ENCODE data around the gene NR6A1.

The NR6A1 gene

DNA sequence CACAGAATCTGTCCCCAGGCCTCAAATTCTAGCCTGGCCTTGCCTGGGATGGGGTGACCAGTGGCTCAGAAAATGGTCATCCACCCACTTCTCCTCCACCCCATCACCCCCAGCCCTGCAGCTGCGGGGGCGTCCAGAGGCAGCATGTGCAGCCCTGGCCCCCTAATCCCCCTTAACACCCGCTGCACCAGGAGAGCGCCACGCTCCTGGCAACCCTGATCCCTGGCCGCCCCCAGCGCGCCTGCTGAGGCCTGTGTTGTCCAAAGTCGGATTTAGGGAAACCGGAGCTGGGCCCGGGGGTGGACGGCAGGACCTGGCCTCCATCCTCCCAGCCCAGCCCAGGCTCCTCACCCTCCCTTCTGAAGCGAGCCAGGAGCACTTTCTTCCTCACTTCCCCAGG lies 285.9 kb downstream of the NR6A1 start:
- H3K27ac ChIP-seq (replicated peaks), result no peak overlapping the region
- H3K4me3 ChIP-seq (replicated peaks; ENCODE audit: insufficient read depth, low read length), result no peak overlapping the region
- DNase-seq (ENCODE audit: low read depth in 1 of 2, low spot score in 1 of 2), result no peak
- TF ChIP-seq, protein P1, sequence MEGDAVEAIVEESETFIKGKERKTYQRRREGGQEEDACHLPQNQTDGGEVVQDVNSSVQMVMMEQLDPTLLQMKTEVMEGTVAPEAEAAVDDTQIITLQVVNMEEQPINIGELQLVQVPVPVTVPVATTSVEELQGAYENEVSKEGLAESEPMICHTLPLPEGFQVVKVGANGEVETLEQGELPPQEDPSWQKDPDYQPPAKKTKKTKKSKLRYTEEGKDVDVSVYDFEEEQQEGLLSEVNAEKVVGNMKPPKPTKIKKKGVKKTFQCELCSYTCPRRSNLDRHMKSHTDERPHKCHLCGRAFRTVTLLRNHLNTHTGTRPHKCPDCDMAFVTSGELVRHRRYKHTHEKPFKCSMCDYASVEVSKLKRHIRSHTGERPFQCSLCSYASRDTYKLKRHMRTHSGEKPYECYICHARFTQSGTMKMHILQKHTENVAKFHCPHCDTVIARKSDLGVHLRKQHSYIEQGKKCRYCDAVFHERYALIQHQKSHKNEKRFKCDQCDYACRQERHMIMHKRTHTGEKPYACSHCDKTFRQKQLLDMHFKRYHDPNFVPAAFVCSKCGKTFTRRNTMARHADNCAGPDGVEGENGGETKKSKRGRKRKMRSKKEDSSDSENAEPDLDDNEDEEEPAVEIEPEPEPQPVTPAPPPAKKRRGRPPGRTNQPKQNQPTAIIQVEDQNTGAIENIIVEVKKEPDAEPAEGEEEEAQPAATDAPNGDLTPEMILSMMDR (IDR thresholded peaks at IDR 0.05; ENCODE audit: insufficient read depth, low read length), result no peak
- TF ChIP-seq, protein P2, sequence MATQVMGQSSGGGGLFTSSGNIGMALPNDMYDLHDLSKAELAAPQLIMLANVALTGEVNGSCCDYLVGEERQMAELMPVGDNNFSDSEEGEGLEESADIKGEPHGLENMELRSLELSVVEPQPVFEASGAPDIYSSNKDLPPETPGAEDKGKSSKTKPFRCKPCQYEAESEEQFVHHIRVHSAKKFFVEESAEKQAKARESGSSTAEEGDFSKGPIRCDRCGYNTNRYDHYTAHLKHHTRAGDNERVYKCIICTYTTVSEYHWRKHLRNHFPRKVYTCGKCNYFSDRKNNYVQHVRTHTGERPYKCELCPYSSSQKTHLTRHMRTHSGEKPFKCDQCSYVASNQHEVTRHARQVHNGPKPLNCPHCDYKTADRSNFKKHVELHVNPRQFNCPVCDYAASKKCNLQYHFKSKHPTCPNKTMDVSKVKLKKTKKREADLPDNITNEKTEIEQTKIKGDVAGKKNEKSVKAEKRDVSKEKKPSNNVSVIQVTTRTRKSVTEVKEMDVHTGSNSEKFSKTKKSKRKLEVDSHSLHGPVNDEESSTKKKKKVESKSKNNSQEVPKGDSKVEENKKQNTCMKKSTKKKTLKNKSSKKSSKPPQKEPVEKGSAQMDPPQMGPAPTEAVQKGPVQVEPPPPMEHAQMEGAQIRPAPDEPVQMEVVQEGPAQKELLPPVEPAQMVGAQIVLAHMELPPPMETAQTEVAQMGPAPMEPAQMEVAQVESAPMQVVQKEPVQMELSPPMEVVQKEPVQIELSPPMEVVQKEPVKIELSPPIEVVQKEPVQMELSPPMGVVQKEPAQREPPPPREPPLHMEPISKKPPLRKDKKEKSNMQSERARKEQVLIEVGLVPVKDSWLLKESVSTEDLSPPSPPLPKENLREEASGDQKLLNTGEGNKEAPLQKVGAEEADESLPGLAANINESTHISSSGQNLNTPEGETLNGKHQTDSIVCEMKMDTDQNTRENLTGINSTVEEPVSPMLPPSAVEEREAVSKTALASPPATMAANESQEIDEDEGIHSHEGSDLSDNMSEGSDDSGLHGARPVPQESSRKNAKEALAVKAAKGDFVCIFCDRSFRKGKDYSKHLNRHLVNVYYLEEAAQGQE (IDR thresholded peaks at IDR 0.05; ENCODE audit: insufficient replicate concordance, low read depth), result no peak
- TF ChIP-seq POLR2AphosphoS5 (IDR thresholded peaks at IDR 0.05; ENCODE audit: low read depth), result no peak
- TF ChIP-seq GABPA (IDR thresholded peaks at IDR 0.05; ENCODE audit: low read depth), result no peak
- no peak for TF ChIP-seq SPI1 (IDR thresholded peaks at IDR 0.05; ENCODE audit: borderline replicate concordance, low read depth)
- no peaks in the 10 kb centered on the region for H3K27me3 ChIP-seq (ENCODE audit: insufficient read depth, poor library complexity, severe bottlenecking)

DNA sequence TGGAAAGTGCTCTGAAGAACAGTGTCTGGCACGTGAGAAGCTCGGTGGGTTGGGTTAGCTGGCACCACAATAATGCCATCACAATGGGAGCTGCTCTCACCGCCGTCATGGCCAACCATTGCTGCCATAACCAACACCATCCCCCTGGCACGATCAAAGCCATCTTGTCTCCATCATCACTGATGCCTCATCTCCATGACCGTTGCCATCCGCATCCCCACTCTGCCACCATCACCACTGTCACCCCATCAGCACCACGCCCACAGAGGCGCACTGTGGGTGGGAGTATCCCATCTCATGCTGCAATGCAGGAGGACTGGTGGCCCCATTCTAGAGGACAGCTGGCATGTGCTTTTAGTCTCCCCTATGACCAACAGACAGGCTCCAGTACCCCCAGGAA lies 287.6 kb downstream of the NR6A1 start:
- Histone ChIP-seq H3K27me3 (ENCODE audit: insufficient read depth, poor library complexity, severe bottlenecking) (no peaks in the 10 kb centered on the region), H3K27ac (replicated peaks) (no peak overlapping the region), H3K4me3 (replicated peaks; ENCODE audit: insufficient read depth, low read length) (no peak overlapping the region)
- DNase-seq (ENCODE audit: low read depth in 1 of 2, low spot score in 1 of 2), result no peak
- TF ChIP-seq, protein P2 (IDR thresholded peaks at IDR 0.05; ENCODE audit: insufficient replicate concordance, low read depth), result no peak
- TF ChIP-seq GABPA (IDR thresholded peaks at IDR 0.05; ENCODE audit: low read depth) (no peak), POLR2AphosphoS5 (IDR thresholded peaks at IDR 0.05; ENCODE audit: low read depth) (no peak), SPI1 (IDR thresholded peaks at IDR 0.05; ENCODE audit: borderline replicate concordance, low read depth) (no peak)
- TF ChIP-seq, protein P1 (IDR thresholded peaks at IDR 0.05; ENCODE audit: insufficient read depth, low read length), result no peak

DNA sequence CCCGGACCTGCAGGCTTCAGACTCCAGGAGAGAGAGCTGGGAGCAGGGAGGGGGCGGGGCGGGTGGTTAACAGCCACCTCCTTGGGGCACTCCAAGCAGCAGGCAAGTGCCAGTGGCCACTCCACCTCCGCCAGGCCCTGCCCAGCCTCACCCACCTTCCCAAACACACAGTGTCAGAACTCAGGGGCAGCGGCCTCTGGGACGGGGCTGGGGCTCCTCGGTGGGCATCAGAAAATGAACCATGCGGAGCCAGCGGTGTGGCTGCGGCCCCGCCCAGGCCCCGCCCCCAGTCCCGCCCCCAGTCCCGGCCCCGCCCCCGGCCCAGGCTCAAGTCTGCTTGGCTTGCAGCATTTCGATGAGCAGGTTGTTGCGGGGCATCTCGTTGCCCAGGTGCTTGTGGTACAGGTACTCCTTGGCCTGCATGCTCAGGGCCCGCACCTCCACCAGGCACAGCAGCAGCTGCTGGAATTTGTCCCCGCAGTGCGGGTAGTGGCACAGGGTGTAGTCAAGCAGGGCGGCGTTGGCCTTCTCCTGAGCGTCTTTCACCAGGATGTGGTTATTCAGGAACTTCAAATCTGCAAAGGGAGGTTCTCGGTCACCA lies 288.6 kb downstream of the NR6A1 start:
- Histone ChIP-seq H3K27me3 (ENCODE audit: insufficient read depth, poor library complexity, severe bottlenecking) (no peaks in the 10 kb centered on the region), H3K27ac (replicated peaks) (no peak overlapping the region), H3K4me3 (replicated peaks; ENCODE audit: insufficient read depth, low read length) (no peak overlapping the region)
- TF ChIP-seq GABPA (IDR thresholded peaks at IDR 0.05; ENCODE audit: low read depth) (no peak), SPI1 (IDR thresholded peaks at IDR 0.05; ENCODE audit: borderline replicate concordance, low read depth) (no peak), POLR2AphosphoS5 (IDR thresholded peaks at IDR 0.05; ENCODE audit: low read depth) (no peak)
- TF ChIP-seq, protein P2 (IDR thresholded peaks at IDR 0.05; ENCODE audit: insufficient replicate concordance, low read depth), result no peak
- TF ChIP-seq, protein P1 (IDR thresholded peaks at IDR 0.05; ENCODE audit: insufficient read depth, low read length), result no peak
- no peak for DNase-seq (ENCODE audit: low read depth in 1 of 2, low spot score in 1 of 2)

Data from HL-60 (cell line).